ENCODE results near the gene CADM1. TPM values are rescaled to one million over a fixed set of nuclear protein-coding genes. Genes with fewer than 3 reads are reported as not detected.

CADM1 gene
- total and polyA plus RNA-seq, 4 donors, result 13.0 to 40.6 (median 28.9) TPM

DNA sequence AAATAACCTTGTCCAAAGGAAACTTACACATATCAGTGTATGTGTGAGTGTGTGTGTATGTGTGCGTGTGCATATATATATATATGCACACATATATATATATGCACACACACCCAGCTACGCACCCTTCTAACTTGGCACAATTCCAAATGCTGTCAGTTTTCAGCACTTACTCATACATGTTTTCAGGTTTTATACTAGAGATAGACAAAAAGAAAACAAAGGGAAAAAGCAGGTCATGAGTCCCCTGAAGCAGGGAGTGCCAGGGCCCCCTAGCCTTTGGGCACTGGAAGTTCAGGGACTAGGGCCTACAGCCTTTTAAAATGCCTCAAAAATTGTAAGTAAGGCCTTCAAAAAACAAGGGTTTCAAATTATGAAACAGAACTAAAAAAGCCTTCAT lies 265.4 kb downstream of the CADM1 start:
- Histone ChIP-seq H3K4me3 (ENCODE audit: low read depth in 1 of 3, low read length in 3 of 3) (no peak overlapping the region), H3K4me1 (ENCODE audit: control insufficient read depth in 4 of 4, insufficient read depth in 4 of 4, low read length in 3 of 4) (no peaks in the 10 kb centered on the region), H3K36me3 (ENCODE audit: control insufficient read depth in 4 of 4, insufficient read depth in 3 of 4, low read depth in 1 of 4, low read length in 3 of 4) (peaks cover 0 to 14% (median 7%) of the 10 kb centered on the region in 4 donors), H3K9ac (ENCODE audit: low read depth in 1 of 2, low read length in 2 of 2) (no peak overlapping the region), H3K27ac (ENCODE audit: low read depth in 1 of 2, low read length in 2 of 2) (no peak overlapping the region), H3K27me3 (ENCODE audit: control insufficient read depth in 4 of 4, insufficient read depth in 4 of 4, low read length in 3 of 4) (no peaks in the 10 kb centered on the region), H3K9me3 (ENCODE audit: control insufficient read depth in 4 of 4, low read length in 3 of 4) (no peaks in the 10 kb centered on the region)
- no peak for DNase-seq (ENCODE audit: low spot score)
- no peak for TF ChIP-seq GABPA (IDR thresholded peaks at IDR 0.05 in 1 of 2, conservative IDR thresholded peaks at IDR 0.05 in 1 of 2)
- no peak for TF ChIP-seq FOXA1 (IDR thresholded peaks at IDR 0.05)
- TF ChIP-seq, protein P1, sequence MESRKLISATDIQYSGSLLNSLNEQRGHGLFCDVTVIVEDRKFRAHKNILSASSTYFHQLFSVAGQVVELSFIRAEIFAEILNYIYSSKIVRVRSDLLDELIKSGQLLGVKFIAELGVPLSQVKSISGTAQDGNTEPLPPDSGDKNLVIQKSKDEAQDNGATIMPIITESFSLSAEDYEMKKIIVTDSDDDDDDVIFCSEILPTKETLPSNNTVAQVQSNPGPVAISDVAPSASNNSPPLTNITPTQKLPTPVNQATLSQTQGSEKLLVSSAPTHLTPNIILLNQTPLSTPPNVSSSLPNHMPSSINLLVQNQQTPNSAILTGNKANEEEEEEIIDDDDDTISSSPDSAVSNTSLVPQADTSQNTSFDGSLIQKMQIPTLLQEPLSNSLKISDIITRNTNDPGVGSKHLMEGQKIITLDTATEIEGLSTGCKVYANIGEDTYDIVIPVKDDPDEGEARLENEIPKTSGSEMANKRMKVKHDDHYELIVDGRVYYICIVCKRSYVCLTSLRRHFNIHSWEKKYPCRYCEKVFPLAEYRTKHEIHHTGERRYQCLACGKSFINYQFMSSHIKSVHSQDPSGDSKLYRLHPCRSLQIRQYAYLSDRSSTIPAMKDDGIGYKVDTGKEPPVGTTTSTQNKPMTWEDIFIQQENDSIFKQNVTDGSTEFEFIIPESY (IDR thresholded peaks at IDR 0.05), result no peak
- WGBS, result 92% methylated on average over 2 of the region's 2 CpGs

DNA sequence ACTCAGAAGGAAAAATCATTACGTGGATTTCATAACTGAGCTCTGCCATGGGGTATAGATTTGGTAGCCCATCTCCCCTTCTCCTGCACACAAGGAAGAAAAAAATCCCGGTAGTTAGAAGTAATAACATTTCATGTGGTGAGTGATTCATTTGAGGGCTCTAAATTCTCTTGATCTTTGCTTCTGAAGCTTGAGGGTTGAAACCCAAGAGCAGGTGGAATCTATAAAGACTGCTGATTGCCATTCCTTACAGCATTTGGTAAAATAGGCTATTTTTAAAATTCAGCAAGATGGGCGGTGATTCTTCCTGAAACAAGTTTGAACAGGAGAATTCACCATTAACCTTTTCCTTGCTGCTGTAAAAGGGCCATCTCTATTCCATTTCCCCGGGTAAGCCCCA lies 266.1 kb downstream of the CADM1 start:
- peaks cover 0 to 14% (median 9%) of the 10 kb centered on the region in 4 donors for H3K36me3 ChIP-seq (ENCODE audit: control insufficient read depth in 4 of 4, insufficient read depth in 3 of 4, low read depth in 1 of 4, low read length in 3 of 4)
- no peak overlapping the region for H3K27ac ChIP-seq (ENCODE audit: low read depth in 1 of 2, low read length in 2 of 2)
- whole genome bisulfite sequencing, result 91% methylated on average over 4 of the region's 4 CpGs
- H3K9me3 ChIP-seq (ENCODE audit: control insufficient read depth in 4 of 4, low read length in 3 of 4), result no peaks in the 10 kb centered on the region
- no peak overlapping the region for H3K4me3 ChIP-seq (ENCODE audit: low read depth in 1 of 3, low read length in 3 of 3)
- no peaks in the 10 kb centered on the region for H3K27me3 ChIP-seq (ENCODE audit: control insufficient read depth in 4 of 4, insufficient read depth in 4 of 4, low read length in 3 of 4)
- H3K4me1 ChIP-seq (ENCODE audit: control insufficient read depth in 4 of 4, insufficient read depth in 4 of 4, low read length in 3 of 4), result no peaks in the 10 kb centered on the region
- no peak for TF ChIP-seq GABPA (IDR thresholded peaks at IDR 0.05 in 1 of 2, conservative IDR thresholded peaks at IDR 0.05 in 1 of 2)
- TF ChIP-seq RAD21 (IDR thresholded peaks at IDR 0.05), result no peak
- TF ChIP-seq RXRA (IDR thresholded peaks at IDR 0.05), result no peak
- H3K9ac ChIP-seq (ENCODE audit: low read depth in 1 of 2, low read length in 2 of 2), result no peak overlapping the region
- no peak for DNase-seq (ENCODE audit: low spot score)

DNA sequence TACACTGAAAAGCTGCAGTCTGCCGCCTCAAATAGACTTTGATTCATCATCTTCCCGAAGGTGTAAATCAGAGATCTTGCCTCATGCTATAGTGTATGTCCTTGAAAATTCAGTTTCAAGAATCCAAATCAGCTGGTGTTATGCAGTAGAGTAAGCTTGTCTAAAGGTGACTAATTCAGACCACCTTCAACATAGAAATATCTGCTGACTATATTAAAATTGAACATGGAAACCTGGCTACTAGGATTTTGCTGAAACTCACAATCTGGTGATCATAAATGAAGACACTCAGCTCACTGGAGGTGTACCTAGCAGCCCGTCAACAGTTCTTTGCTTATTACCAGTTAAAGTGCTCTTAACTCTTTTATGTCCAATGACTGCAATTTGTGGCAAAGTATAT lies 266.6 kb downstream of the CADM1 start:
- Histone ChIP-seq H3K36me3 (ENCODE audit: control insufficient read depth in 4 of 4, insufficient read depth in 3 of 4, low read depth in 1 of 4, low read length in 3 of 4) (peaks cover 0 to 14% (median 9%) of the 10 kb centered on the region in 4 donors), H3K4me1 (ENCODE audit: control insufficient read depth in 4 of 4, insufficient read depth in 4 of 4, low read length in 3 of 4) (no peaks in the 10 kb centered on the region), H3K9ac (ENCODE audit: low read depth in 1 of 2, low read length in 2 of 2) (no peak overlapping the region), H3K27me3 (ENCODE audit: control insufficient read depth in 4 of 4, insufficient read depth in 4 of 4, low read length in 3 of 4) (no peaks in the 10 kb centered on the region), H3K4me3 (ENCODE audit: low read depth in 1 of 3, low read length in 3 of 3) (no peak overlapping the region), H3K27ac (ENCODE audit: low read depth in 1 of 2, low read length in 2 of 2) (no peak overlapping the region), H3K9me3 (ENCODE audit: control insufficient read depth in 4 of 4, low read length in 3 of 4) (no peaks in the 10 kb centered on the region)
- DNase-seq (ENCODE audit: low spot score), result no peak
- WGBS, result 91% methylated on average over 3 of the region's 3 CpGs
- TF ChIP-seq HNF4A (conservative IDR thresholded peaks at IDR 0.05) (no peak), SP1 (IDR thresholded peaks at IDR 0.05) (no peak), NR2F2 (IDR thresholded peaks at IDR 0.05) (no peak), RXRA (IDR thresholded peaks at IDR 0.05) (no peak)
- TF ChIP-seq, protein P1 (IDR thresholded peaks at IDR 0.05), result no peak
- TF ChIP-seq, protein P2, sequence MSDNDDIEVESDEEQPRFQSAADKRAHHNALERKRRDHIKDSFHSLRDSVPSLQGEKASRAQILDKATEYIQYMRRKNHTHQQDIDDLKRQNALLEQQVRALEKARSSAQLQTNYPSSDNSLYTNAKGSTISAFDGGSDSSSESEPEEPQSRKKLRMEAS (IDR thresholded peaks at IDR 0.05), result no peak

Measured in liver (tissue), 9 donors.